Measurements from ENCODE around the gene CCDC86.

Gene CCDC86

GRCh38 chr11:60847896-60848295 is 6.0 kb downstream of the CCDC86 start:
- DNase-seq (ENCODE audit: low read depth, low spot score) = no peak
- ChIA-PET CTCF (interaction anchor here (29.1 kb wide), 1 partner anchor 48 kb away, joined by 1087 read pairs; the partner anchor contains the start of gene PRPF19), POLR2A (no interaction called here)
- no peak for TF ChIP-seq CTCF (IDR thresholded peaks at IDR 0.05; ENCODE audit: insufficient read depth, low read length, missing control alignments)
- no peak overlapping the region for H3K4me3 ChIP-seq (ENCODE audit: low read depth, low read length)

- no peak for TF ChIP-seq CTCF (IDR thresholded peaks at IDR 0.05; ENCODE audit: insufficient read depth, low read length, missing control alignments)
- POLR2A ChIA-PET = no interaction called here
- CTCF ChIA-PET = interaction anchor here (29.1 kb wide), 1 partner anchor 48 kb away, joined by 1087 read pairs; the partner anchor contains the start of gene PRPF19
These were observed 6.8 kb downstream of the CCDC86 start for GRCh38 chr11:60848714-60849151.

GRCh38 chr11:60849641-60850520 is 8.0 kb downstream of the CCDC86 start:
- ChIA-PET POLR2A (no interaction called here), CTCF (interaction anchor here (29.1 kb wide), 1 partner anchor 46 kb away, joined by 1087 read pairs; the partner anchor contains the start of gene PRPF19)

More at GRCh38 chr11:60848714-60849151, 6.8 kb downstream of the CCDC86 start:
- DNase-seq (ENCODE audit: low read depth, low spot score) = no peak
- no peak overlapping the region for H3K4me3 ChIP-seq (ENCODE audit: low read depth, low read length)

GRCh38 chr11:60851327-60852104 is 9.6 kb downstream of the CCDC86 start:
- ChIA-PET CTCF (interaction anchor here (0.9 to 29.1 kb wide), 3 partner anchors 16 to 45 kb away, joined by 3 to 1087 read pairs (median 3); partner anchors contain the start of genes PRPF19 and ZP1), POLR2A (interaction anchor here (1.0 kb wide), 1 partner anchor 9 kb away, joined by 3 read pairs; no protein-coding TSS in a partner anchor)
- no peak overlapping the region for H3K4me3 ChIP-seq (ENCODE audit: low read depth, low read length)
- TF ChIP-seq CTCF (IDR thresholded peaks at IDR 0.05; ENCODE audit: insufficient read depth, low read length, missing control alignments) = no peak
- DNase-seq (ENCODE audit: low read depth, low spot score) = no peak

More at GRCh38 chr11:60849641-60850520, 8.0 kb downstream of the CCDC86 start:
- TF ChIP-seq CTCF (IDR thresholded peaks at IDR 0.05; ENCODE audit: insufficient read depth, low read length, missing control alignments) = no peak
- no peak overlapping the region for H3K4me3 ChIP-seq (ENCODE audit: low read depth, low read length)
- DNase-seq (ENCODE audit: low read depth, low spot score) = no peak

GRCh38 chr11:60852117-60852981 is 10.4 kb downstream of the CCDC86 start:
- no peak for TF ChIP-seq CTCF (IDR thresholded peaks at IDR 0.05; ENCODE audit: insufficient read depth, low read length, missing control alignments)
- no peak overlapping the region for H3K4me3 ChIP-seq (ENCODE audit: low read depth, low read length)
- ChIA-PET POLR2A (interaction anchor here (1.0 kb wide), 1 partner anchor 9 kb away, joined by 3 read pairs; no protein-coding TSS in a partner anchor), CTCF (interaction anchor here (0.9 to 29.1 kb wide), 4 partner anchors 15 to 44 kb away, joined by 3 to 1087 read pairs (median 4); partner anchors contain the start of genes PRPF19 and ZP1)
- no peak for DNase-seq (ENCODE audit: low read depth, low spot score)

Measured in AG04449 (cell line).